Naive thymus-derived CD4-positive, alpha-beta T cell (primary cell): ENCODE measurements around the gene SNRPB. TPM values are rescaled to one million over a fixed set of nuclear protein-coding genes. Genes with fewer than 3 reads are reported as not detected.

Experiments used
- ATAC-seq: fragments of 150-1000 bp; cut with Tn5 transposase; 2 replicates; pipeline ENCODE4 v1.10.0; 2021; ENCODE audit warnings: mild to moderate bottlenecking, moderate library complexity
- CTCF ChIA-PET: fragments of 350-600 bp; sonication (Branson Sonifier 250); formaldehyde crosslinking; loops from one replicate; lab custom pipeline; 2021; ENCODE audit warnings: antibody characterized with exemption; lab: Charles Lee
- POLR2A ChIA-PET: fragments of 350-600 bp; sonication (Branson Sonifier 250); formaldehyde crosslinking; loops from one replicate; lab custom pipeline; 2021; ENCODE audit warnings: antibody characterized with exemption, inconsistent platforms; lab: Charles Lee
- DNase-seq, 9 donors: peaks; one replicate each; pipeline versions ENCODE4 v3.0.0 to v3.0.0-alpha.2; 2020 to 2022; ENCODE audit warnings: mixed read lengths in 1 of 9
- H3K27ac ChIP-seq: one replicate; pipeline ENCODE4 v1.7.0; 2013; ENCODE audit warnings: mild to moderate bottlenecking, low read depth, low read length, moderate library complexity
- H3K27me3 ChIP-seq, 2 donors: one replicate each; pipeline ENCODE4 v1.7.0; 2013; ENCODE audit warnings: low read length in 2 of 2, mild to moderate bottlenecking in 2 of 2, moderate library complexity in 2 of 2; ENCODE audit not compliant: control insufficient read depth in 2 of 2, insufficient read depth in 2 of 2
- H3K36me3 ChIP-seq, 3 experiments: 1 replicate in 2 of 3; 2 replicates in 1 of 3; pipeline ENCODE4 v1.7.0; 2013; ENCODE audit warnings: low read length in 3 of 3, mild to moderate bottlenecking in 3 of 3, moderate library complexity in 1 of 3; ENCODE audit not compliant: insufficient read depth in 3 of 3, control insufficient read depth in 2 of 3
- H3K4me1 ChIP-seq, 2 donors: one replicate each; pipeline ENCODE4 v1.7.0; 2013; ENCODE audit warnings: low read length in 2 of 2, mild to moderate bottlenecking in 2 of 2, moderate library complexity in 1 of 2; ENCODE audit not compliant: control insufficient read depth in 2 of 2, insufficient read depth in 2 of 2
- H3K4me3 ChIP-seq: 2 replicates; pipeline ENCODE4 v1.7.0; 2013; ENCODE audit warnings: mild to moderate bottlenecking, low read length
- H3K9me3 ChIP-seq, 3 experiments: 1 replicate in 2 of 3; 2 replicates in 1 of 3; pipeline ENCODE4 v1.7.0; 2013; ENCODE audit warnings: low read length in 3 of 3; ENCODE audit not compliant: control insufficient read depth in 2 of 3
- H3K27ac Mint-ChIP-seq, 9 donors: one replicate each; pipeline ENCODE4 v1.8.0; 2020 to 2022; ENCODE audit warnings: mixed read lengths in 9 of 9, mild to moderate bottlenecking in 8 of 9, moderate library complexity in 5 of 9, inconsistent platforms in 2 of 9
- H3K27me3 Mint-ChIP-seq, 5 donors: one replicate each; pipeline ENCODE4 v1.8.0; 2021 to 2022; ENCODE audit warnings: mixed read lengths in 5 of 5, mild to moderate bottlenecking in 1 of 5
- H3K36me3 Mint-ChIP-seq, 5 donors: one replicate each; pipeline ENCODE4 v1.8.0; 2020 to 2022; ENCODE audit warnings: mixed read lengths in 5 of 5, mild to moderate bottlenecking in 3 of 5, inconsistent platforms in 1 of 5
- H3K4me1 Mint-ChIP-seq, 7 donors: one replicate each; pipeline ENCODE4 v1.8.0; 2020 to 2022; ENCODE audit warnings: mixed read lengths in 7 of 7, mild to moderate bottlenecking in 3 of 7, inconsistent platforms in 1 of 7
- H3K4me3 Mint-ChIP-seq, 10 donors: one replicate each; pipeline ENCODE4 v1.8.0; 2020 to 2022; ENCODE audit warnings: mild to moderate bottlenecking in 10 of 10, mixed read lengths in 10 of 10, moderate library complexity in 6 of 10, inconsistent platforms in 2 of 10
- H3K9me3 Mint-ChIP-seq, 11 donors: one replicate each; pipeline ENCODE4 v1.8.0; 2020 to 2022; ENCODE audit warnings: mixed read lengths in 11 of 11, mild to moderate bottlenecking in 4 of 11, inconsistent platforms in 1 of 11, moderate library complexity in 1 of 11
- intact Hi-C, 2 donors: fragments of 100-400 bp; cut with micrococcal nuclease; formaldehyde crosslinking; loops; one replicate each; pipeline ENCODE4 v1.15.1; 2023
- polyA plus RNA-seq, 2 donors: library from polyadenylated mRNA; unstranded; fragments of 300-500 nt; fragmentation: Illumina TruSeq; gene quantifications; one replicate each; pipeline ENCODE4 v1.2.3, GENCODE V29; 2021
- total RNA-seq, 6 experiments: library from RNA in 5 of 6; stranded (reverse) in 5 of 6; gene quantifications; 1 replicate in 5 of 6; 2 replicates in 1 of 6; pipeline ENCODE4 v1.2.3 and lab custom pipeline; 2021 to 2026

The SNRPB gene
- total and polyA plus RNA-seq, 7 experiments from 2014 or later = 83.5 to 323 (median 119) TPM

DNA sequence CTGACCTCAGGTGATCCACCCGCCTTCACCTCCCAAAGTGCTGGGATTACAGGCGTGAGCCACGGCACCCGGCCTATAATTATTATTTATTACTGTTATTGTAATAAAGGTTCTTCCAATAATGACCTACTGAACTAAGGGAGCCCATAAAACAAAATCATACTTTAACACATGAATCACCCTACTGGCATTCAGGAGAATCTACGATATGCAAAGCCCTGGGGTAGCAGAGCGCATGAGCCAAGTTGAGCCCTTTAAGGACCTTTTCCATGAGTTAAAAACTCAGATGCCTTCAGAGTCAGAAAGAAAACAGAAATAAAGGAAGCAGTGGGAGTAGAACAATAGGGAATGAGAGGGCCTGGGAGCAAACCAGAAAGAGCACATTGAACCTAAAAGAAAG is 41.5 kb downstream of the SNRPB start:
- H3K27me3 Mint-ChIP-seq = peaks cover 9 to 20% (median 13%) of the 10 kb centered on the region in 5 donors
- Histone ChIP-seq H3K27ac (no peak overlapping the region), H3K4me3 (no peak overlapping the region), H3K27me3 (no peaks in the 10 kb centered on the region), H3K4me1 (no peaks in the 10 kb centered on the region), H3K9me3 (no peaks in the 10 kb centered on the region), H3K36me3 (no peaks in the 10 kb centered on the region)
- H3K36me3 Mint-ChIP-seq = no peaks in the 10 kb centered on the region
- H3K4me3 Mint-ChIP-seq = no peak overlapping the region
- ChIA-PET CTCF (no interaction called here), POLR2A (no interaction called here)
- no peak overlapping the region for H3K27ac Mint-ChIP-seq
- no peak for ATAC-seq
- intact Hi-C loops = no loop called here
- H3K4me1 Mint-ChIP-seq = no peaks in the 10 kb centered on the region
- no peak for DNase-seq
- H3K9me3 Mint-ChIP-seq = no peaks in the 10 kb centered on the region

DNA sequence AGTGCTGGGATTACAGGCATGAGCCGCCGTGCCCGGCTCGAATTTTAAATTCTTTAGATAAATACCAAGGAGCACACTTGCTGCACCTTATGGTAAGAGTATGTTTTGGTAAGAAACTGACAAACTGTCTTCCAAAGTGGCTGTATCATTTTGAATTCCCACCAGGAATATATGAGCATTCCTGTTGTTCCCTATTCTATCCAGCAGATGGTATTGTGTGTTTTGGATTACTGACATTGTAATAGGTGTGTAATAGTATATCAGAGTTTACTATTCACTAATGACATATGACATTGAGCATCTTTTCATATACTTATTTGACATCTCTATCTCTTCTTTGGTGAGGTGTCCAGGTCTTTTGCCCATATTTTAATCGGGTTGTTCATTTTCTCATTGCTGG is 49.3 kb downstream of the SNRPB start:
- Mint-ChIP-seq H3K36me3 (no peaks in the 10 kb centered on the region), H3K9me3 (no peaks in the 10 kb centered on the region), H3K4me1 (no peaks in the 10 kb centered on the region), H3K27me3 (peaks cover 0 to 21% (median 12%) of the 10 kb centered on the region in 5 donors), H3K27ac (no peak overlapping the region), H3K4me3 (no peak overlapping the region)
- POLR2A ChIA-PET = no interaction called here
- H3K9me3 ChIP-seq = no peaks in the 10 kb centered on the region
- CTCF ChIA-PET = no interaction called here
- ATAC-seq (no peak), DNase-seq (no peak)
- no peaks in the 10 kb centered on the region for H3K27me3 ChIP-seq
- H3K4me1 ChIP-seq = no peaks in the 10 kb centered on the region
- no peak overlapping the region for H3K4me3 ChIP-seq
- intact Hi-C loops = no loop called here
- no peak overlapping the region for H3K27ac ChIP-seq
- no peaks in the 10 kb centered on the region for H3K36me3 ChIP-seq

DNA sequence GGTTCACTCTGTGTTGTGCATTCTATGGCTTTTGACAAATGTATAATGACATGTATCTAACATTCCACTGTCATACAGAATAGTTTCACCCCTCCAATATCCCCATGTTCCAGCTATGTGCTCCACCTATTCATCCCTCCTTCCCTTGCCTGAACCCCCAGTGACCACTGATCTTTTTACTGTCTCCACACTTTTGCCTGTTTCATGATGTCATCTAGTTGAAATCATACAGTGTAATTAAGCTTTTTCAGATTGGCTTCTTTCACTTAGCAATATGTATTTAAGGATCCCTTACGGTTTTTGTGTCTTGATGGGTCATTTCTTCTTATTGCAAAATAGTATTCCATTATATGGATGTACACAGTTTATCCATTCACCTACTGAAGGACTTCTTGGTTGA is 50.1 kb downstream of the SNRPB start:
- H3K9me3 Mint-ChIP-seq = no peaks in the 10 kb centered on the region
- ChIA-PET CTCF (interaction anchor here (0.6 kb wide), 1 partner anchor 1466 kb away, joined by 3 read pairs; no protein-coding TSS in a partner anchor), POLR2A (no interaction called here)
- H3K36me3 Mint-ChIP-seq = no peaks in the 10 kb centered on the region
- Histone ChIP-seq H3K27me3 (no peaks in the 10 kb centered on the region), H3K36me3 (no peaks in the 10 kb centered on the region), H3K9me3 (no peaks in the 10 kb centered on the region), H3K27ac (no peak overlapping the region), H3K4me3 (no peak overlapping the region), H3K4me1 (no peaks in the 10 kb centered on the region)
- H3K4me1 Mint-ChIP-seq = no peaks in the 10 kb centered on the region
- peaks cover 4 to 20% (median 11%) of the 10 kb centered on the region in 5 donors for H3K27me3 Mint-ChIP-seq
- DNase-seq (no peak), ATAC-seq (no peak)
- no peak overlapping the region for H3K27ac Mint-ChIP-seq
- intact Hi-C loops = no loop called here
- no peak overlapping the region for H3K4me3 Mint-ChIP-seq

DNA sequence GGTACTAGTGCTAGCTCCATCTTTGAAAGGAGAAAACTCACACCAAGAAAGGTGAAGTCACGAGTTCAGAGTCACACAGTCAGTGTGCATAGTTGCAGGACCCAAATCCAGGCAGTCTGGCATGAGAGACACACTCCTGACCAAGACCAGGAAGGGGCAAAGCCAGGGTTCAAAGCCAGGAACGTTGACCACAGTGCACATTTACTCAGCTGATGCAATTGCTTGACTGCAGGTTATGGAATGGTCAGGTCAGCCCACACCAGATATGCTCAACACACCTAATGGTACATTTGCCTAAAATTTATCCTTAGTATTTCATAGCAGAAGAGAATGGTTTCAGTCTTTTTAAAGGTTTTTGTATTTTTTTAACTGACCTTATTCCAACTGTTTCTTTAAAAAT is 52.2 kb downstream of the SNRPB start:
- no peak for DNase-seq
- Mint-ChIP-seq H3K36me3 (no peaks in the 10 kb centered on the region), H3K9me3 (no peaks in the 10 kb centered on the region), H3K27me3 (peaks cover 9 to 24% (median 19%) of the 10 kb centered on the region in 5 donors), H3K27ac (no peak overlapping the region), H3K4me1 (no peaks in the 10 kb centered on the region), H3K4me3 (no peak overlapping the region)
- Histone ChIP-seq H3K4me1 (no peaks in the 10 kb centered on the region), H3K4me3 (no peak overlapping the region), H3K36me3 (no peaks in the 10 kb centered on the region), H3K9me3 (no peaks in the 10 kb centered on the region), H3K27me3 (no peaks in the 10 kb centered on the region), H3K27ac (no peak overlapping the region)
- CTCF ChIA-PET = no interaction called here
- ATAC-seq = no peak
- intact Hi-C loops = no loop called here
- POLR2A ChIA-PET = no interaction called here

DNA sequence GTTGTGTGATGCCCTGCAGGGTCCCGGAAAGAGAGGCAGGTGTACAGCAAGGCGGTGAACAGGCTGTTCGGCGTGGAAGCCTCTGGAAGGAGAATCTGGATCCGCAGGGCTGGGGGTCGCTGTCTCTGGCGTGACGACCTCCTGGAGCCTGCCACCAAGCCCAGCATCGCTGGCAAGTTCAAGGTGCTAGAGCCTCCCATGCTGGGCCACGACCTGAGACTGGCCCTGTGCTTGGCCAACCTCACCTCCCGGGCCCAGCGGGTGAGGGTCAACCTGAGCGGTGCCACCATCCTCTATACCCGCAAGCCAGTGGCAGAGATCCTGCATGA is 53.4 kb downstream of the SNRPB start:
- CTCF ChIA-PET = no interaction called here
- peaks cover 11 to 29% (median 24%) of the 10 kb centered on the region in 5 donors for H3K27me3 Mint-ChIP-seq
- POLR2A ChIA-PET = no interaction called here
- H3K4me3 ChIP-seq = no peak overlapping the region
- no peak overlapping the region for H3K27ac Mint-ChIP-seq
- no peaks in the 10 kb centered on the region for H3K4me1 ChIP-seq
- H3K36me3 ChIP-seq = no peaks in the 10 kb centered on the region
- intact Hi-C loops = no loop called here
- H3K9me3 ChIP-seq = no peaks in the 10 kb centered on the region
- H3K4me1 Mint-ChIP-seq = no peaks in the 10 kb centered on the region
- ATAC-seq = no peak
- H3K36me3 Mint-ChIP-seq = no peaks in the 10 kb centered on the region
- no peak overlapping the region for H3K27ac ChIP-seq
- H3K4me3 Mint-ChIP-seq = no peak overlapping the region
- no peak for DNase-seq
- H3K9me3 Mint-ChIP-seq = no peaks in the 10 kb centered on the region
- H3K27me3 ChIP-seq = no peaks in the 10 kb centered on the region

DNA sequence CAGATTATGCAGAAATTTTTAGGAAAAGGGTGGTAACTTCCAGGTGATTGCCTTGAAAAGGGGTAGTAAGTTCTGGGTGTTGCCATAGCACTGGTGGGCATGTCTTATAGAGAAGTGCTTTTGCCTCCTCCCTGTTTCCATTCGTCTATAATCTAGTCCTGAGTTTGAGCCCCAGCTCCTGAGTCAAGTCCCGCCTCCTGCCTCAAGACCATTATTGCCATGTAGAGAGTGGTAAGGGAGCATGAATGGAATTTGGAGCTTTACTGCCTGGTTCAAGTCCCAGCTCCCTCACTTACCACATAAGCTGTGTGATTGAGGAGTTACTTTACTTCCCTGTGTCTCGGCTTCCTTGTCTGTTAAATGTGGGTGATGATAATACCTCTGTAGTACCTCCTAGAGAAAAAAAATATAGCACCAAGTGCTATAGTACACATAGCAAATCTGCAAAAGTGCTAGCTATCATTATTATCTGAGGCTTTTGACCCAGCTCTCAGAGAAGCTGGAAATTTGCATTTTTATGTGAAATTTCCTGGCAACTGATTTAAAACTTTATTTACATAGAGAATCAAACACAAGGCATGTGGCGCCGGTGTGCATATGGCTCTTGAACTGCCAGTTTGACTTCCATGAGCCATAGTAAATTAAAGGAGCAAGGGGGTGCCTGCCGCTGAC is 53.9 kb downstream of the SNRPB start:
- peaks cover 9 to 30% (median 25%) of the 10 kb centered on the region in 5 donors for H3K27me3 Mint-ChIP-seq
- Histone ChIP-seq H3K9me3 (no peaks in the 10 kb centered on the region), H3K36me3 (no peaks in the 10 kb centered on the region), H3K4me3 (no peak overlapping the region), H3K4me1 (no peaks in the 10 kb centered on the region), H3K27ac (no peak overlapping the region), H3K27me3 (no peaks in the 10 kb centered on the region)
- DNase-seq (no peak), ATAC-seq (no peak)
- H3K27ac Mint-ChIP-seq = no peak overlapping the region
- no peaks in the 10 kb centered on the region for H3K36me3 Mint-ChIP-seq
- H3K4me3 Mint-ChIP-seq = no peak overlapping the region
- no peaks in the 10 kb centered on the region for H3K4me1 Mint-ChIP-seq
- intact Hi-C loops = no loop called here
- no peaks in the 10 kb centered on the region for H3K9me3 Mint-ChIP-seq
- POLR2A ChIA-PET = no interaction called here
- CTCF ChIA-PET = no interaction called here
